ENCODE results near the gene NIBAN1.

The NIBAN1 gene

GRCh38 chr1:184972315-184973055 lies 1.8 kb downstream of the NIBAN1 start:
- no peak for DNase-seq (ENCODE audit: low read depth)
- TF ChIP-seq, protein P1, sequence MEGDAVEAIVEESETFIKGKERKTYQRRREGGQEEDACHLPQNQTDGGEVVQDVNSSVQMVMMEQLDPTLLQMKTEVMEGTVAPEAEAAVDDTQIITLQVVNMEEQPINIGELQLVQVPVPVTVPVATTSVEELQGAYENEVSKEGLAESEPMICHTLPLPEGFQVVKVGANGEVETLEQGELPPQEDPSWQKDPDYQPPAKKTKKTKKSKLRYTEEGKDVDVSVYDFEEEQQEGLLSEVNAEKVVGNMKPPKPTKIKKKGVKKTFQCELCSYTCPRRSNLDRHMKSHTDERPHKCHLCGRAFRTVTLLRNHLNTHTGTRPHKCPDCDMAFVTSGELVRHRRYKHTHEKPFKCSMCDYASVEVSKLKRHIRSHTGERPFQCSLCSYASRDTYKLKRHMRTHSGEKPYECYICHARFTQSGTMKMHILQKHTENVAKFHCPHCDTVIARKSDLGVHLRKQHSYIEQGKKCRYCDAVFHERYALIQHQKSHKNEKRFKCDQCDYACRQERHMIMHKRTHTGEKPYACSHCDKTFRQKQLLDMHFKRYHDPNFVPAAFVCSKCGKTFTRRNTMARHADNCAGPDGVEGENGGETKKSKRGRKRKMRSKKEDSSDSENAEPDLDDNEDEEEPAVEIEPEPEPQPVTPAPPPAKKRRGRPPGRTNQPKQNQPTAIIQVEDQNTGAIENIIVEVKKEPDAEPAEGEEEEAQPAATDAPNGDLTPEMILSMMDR (IDR thresholded peaks at IDR 0.05; ENCODE audit: low read depth, low read length, missing control alignments): no peak
- peak overlapping the region; percentile 60 for H3K4me3 ChIP-seq (ENCODE audit: low read depth, low read length)

DNA sequence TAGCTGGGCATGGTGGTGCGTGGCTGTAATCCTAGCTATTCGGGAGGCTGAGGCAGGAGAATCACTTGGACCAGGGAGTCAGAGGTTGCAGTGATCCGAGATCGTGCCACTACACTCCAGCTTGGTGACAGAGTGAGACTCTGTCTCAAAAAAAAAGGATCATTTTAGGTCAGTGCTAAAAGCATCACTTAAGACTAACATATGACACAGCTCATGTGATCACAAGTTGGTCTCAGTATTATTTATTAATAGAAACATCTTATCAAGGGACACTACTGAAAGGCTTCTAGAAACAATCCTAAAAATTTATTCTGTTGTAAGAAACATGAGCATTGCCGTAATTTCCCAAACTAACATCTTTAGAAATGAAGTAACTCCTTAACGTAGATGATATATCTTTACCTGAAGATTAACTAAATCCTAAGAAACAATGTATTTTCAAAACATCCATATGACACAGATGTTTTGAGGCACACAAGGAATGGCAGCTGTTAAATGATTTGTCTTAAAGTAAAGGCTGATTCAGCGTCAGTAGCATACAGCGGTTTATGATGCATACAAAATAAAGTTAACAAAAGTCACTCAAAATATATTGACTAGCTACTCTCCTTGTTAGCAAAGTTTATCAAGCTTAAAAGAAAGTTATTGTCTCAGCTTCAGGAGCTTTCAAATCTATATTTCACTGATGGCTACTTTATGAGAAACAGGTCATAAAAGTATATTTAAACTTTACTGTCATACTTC lies 2.6 kb downstream of the NIBAN1 start:
- TF ChIP-seq, protein P1 (IDR thresholded peaks at IDR 0.05; ENCODE audit: low read depth, low read length, missing control alignments): no peak
- H3K4me3 ChIP-seq (ENCODE audit: low read depth, low read length): no peak overlapping the region
- DNase-seq (ENCODE audit: low read depth): no peak

GRCh38 chr1:184970691-184971161 lies 3.6 kb downstream of the NIBAN1 start:
- no peak overlapping the region for H3K4me3 ChIP-seq (ENCODE audit: low read depth, low read length)
- no peak for DNase-seq (ENCODE audit: low read depth)
- TF ChIP-seq, protein P1 (IDR thresholded peaks at IDR 0.05; ENCODE audit: low read depth, low read length, missing control alignments): no peak

- no peak for DNase-seq (ENCODE audit: low read depth)
- TF ChIP-seq, protein P1 (IDR thresholded peaks at IDR 0.05; ENCODE audit: low read depth, low read length, missing control alignments): no peak
- H3K4me3 ChIP-seq (ENCODE audit: low read depth, low read length): no peak overlapping the region
These were observed 7.3 kb downstream of the NIBAN1 start for GRCh38 chr1:184966989-184967388.

DNA sequence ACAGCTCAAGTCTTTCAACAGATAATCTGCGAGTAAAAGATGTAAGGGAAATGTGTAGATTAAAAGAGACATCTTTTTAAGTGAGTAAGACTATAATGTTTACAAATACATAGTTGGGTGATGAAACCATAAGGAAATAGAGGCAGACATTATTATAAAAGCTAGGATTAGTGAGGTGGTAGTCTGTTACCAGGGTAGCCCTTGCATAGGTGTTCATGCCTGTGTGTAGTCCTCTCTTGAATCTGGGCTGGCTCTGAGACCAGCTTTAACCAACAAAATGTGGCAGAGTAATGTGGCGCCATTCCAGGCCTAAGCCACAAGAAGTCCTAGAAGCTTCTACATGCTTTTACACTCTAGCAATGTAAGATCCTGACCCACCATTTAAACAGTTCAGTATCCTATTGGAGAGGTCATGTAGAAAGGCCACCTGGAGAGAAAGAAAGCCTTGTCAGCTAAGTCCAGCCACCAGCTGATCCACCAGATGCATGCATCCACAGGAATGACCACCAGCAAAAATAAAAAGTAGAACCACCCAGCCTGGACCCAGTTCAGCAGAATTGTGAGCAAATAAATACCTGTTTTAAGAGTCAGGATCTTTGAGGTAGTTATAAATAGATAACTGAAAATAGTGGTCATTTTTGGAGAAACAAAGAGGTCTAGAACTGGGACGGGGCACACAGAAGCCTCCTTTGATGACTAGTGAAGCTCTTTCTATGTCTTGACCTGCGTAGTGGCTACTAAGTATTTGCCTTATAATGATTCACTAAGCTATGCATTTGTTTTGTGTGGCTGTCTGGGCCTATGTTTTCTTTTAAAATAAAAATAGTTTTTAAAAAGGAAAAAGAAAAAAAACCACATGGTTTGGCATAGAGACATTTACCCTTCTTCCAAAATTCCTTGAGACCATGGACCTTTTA lies 8.1 kb downstream of the NIBAN1 start:
- TF ChIP-seq, protein P1 (IDR thresholded peaks at IDR 0.05; ENCODE audit: low read depth, low read length, missing control alignments): no peak
- no peak for DNase-seq (ENCODE audit: low read depth)
- no peak overlapping the region for H3K4me3 ChIP-seq (ENCODE audit: low read depth, low read length)

- H3K4me3 ChIP-seq (ENCODE audit: low read depth, low read length): no peak overlapping the region
- DNase-seq (ENCODE audit: low read depth): no peak
- TF ChIP-seq, protein P1 (IDR thresholded peaks at IDR 0.05; ENCODE audit: low read depth, low read length, missing control alignments): no peak
These were observed 8.9 kb downstream of the NIBAN1 start for GRCh38 chr1:184965439-184965838.
